Measurements from ENCODE around the gene GAS7.
A peak's percentile ranks its signal among the peaks of the same experiment; 100 is the strongest.

Gene GAS7

DNA sequence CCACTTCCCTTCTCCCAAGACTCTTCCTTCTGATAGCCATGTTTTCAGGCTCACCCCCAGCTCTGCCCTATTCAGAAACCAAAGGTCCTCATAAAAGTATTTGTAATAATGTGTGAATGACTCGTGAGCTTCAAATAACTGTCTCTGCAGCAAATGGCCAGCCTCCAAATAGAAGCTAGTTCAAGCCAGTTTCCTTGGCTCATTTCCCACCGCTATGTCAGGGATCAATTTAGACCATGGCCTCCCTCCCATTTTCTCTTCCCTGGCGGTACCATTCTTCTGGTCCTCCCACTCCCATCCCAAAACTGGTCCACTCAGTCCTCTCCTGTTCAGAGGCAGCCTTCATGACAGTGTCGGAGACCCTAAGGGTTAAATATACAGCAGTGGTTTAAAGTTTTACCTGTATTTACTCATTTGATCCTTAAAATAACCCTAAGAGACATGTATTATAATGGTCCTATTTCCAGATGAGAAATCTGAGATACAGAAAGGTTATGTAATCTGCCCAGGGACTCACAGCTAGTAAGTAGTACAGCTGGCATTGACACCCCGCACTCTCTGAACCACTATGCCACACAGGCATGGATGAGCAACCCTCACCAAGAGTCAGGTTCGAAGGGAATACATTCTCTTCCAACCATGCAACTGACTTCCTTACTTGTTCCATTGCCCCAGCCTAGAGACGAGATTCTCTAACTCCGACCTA lies 42.9 kb downstream of the GAS7 start:
- TF ChIP-seq CTCF (conservative IDR thresholded peaks at IDR 0.05; ENCODE audit: low read depth, low read length): no peak
- no peak overlapping the region for H3K4me3 ChIP-seq (ENCODE audit: low read depth, low read length)
- peak; percentile 68 for DNase-seq (ENCODE audit: low read depth)

DNA sequence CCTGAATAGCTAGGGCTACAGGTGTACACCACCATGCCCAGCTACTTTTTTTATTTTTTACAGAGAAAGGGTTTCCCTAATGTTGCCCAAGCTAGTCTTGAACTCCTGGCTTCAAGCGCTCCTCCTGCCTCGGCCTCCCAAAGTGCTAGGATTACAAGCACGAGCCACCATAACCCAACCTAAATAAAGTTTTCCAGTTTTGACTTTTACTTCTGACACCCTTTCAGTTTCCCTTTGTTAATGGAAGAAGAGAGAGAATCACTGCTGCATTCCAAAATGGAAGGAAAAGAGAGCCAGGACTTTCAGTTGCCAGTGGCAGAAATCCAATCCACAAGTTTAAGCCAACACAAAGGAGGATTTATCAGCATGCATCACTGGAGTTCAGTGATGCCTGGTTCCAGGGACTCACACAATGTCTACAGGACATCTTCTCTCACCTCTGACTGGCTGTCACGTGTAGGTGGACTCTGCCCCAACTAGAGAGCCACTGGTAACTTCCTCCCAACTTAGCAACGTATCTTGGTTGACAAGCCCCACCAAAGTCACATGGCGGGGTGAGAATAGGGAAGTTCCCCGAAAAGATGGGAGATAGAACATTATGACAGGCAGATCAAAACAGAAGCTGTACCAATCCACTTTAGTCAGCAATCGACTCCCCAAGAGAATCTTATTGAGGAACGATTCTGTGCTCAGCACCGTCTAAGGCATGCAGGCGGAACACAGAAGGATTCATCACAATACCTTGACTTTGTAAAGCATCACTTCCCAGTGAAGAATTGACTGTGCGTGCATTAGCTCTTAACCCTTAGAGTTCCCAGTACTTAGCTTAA lies 46.5 kb downstream of the GAS7 start:
- H3K4me3 ChIP-seq (ENCODE audit: low read depth, low read length): no peak overlapping the region
- DNase-seq (ENCODE audit: low read depth): no peak
- TF ChIP-seq CTCF (conservative IDR thresholded peaks at IDR 0.05; ENCODE audit: low read depth, low read length): no peak

DNA sequence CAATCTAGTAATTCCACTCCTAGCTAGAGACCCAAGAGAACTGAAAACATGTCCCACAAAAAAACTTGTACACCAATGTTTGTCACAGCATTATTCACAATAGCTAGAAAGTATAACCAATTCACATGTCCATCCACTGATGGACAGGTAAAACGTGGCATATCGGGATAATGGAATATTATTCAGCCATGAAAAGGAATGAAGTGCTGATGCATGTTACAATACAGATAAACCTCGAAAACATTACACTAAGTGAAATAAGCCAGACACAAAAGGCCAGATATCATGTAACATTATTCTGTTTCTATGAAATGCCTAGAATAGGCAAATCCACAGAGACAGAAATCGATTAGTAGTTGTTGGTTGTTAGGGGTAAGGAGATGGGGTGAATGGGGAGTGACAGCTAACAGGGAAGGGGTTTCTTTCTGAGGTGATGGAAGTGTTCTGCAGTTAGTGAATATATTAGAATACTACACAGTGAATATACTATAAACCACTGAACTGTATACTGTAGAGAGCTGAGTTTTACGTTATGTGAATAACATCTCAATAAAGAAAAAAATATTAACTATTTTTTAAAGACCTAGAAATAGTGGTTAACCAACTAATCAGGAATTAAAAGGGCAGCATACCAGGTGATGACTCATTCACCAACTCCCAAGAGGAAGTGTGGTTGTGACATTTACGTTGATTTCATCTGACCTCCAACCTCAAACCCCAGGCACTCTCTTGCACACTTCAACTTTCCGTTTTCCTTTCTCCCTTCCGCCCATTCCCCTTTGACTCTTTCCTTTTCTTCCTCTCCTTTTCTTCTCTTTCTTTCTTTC lies 48.6 kb downstream of the GAS7 start:
- peak; percentile 96 for DNase-seq (ENCODE audit: low read depth)
- H3K4me3 ChIP-seq (ENCODE audit: low read depth, low read length): no peak overlapping the region

GRCh38 chr17:10147761-10148415 lies 50.5 kb downstream of the GAS7 start:
- H3K4me3 ChIP-seq (ENCODE audit: low read depth, low read length): no peak overlapping the region
- DNase-seq (ENCODE audit: low read depth): no peak
- TF ChIP-seq CTCF (conservative IDR thresholded peaks at IDR 0.05; ENCODE audit: low read depth, low read length): no peak

More for the DNA sequence above, 48.6 kb downstream of the GAS7 start:
- TF ChIP-seq CTCF (conservative IDR thresholded peaks at IDR 0.05; ENCODE audit: low read depth, low read length): no peak

DNA sequence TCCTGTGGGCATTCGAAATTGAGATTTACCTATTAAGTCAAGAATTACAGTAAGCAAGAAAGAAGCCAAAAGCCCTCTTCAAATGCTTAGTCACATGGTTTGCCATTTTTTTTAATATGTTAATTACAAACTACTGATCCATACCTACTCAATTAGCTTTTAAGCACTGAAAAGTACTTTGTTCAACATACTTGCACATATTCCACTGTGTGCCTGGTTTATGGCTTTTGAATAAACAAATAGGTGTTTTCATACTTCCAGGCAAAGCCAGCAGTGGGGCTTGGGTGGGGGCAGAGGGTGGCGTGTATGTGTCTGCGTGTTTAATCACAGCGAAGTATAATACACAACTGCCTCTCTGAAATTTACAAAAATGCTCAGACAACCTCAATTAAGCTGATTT lies 51.4 kb downstream of the GAS7 start:
- no peak for DNase-seq (ENCODE audit: low read depth)
- TF ChIP-seq CTCF (conservative IDR thresholded peaks at IDR 0.05; ENCODE audit: low read depth, low read length): no peak
- no peak overlapping the region for H3K4me3 ChIP-seq (ENCODE audit: low read depth, low read length)

- H3K4me3 ChIP-seq (ENCODE audit: low read depth, low read length): no peak overlapping the region
- TF ChIP-seq CTCF (conservative IDR thresholded peaks at IDR 0.05; ENCODE audit: low read depth, low read length): no peak
- DNase-seq (ENCODE audit: low read depth): no peak
These were observed 53.4 kb downstream of the GAS7 start for GRCh38 chr17:10144982-10145381.

Data from choroid plexus epithelial cell (primary cell).